ENCODE measurements around the gene COL13A1. TPM values are rescaled to one million over a fixed set of nuclear protein-coding genes. Genes with fewer than 3 reads are reported as not detected.

The COL13A1 gene
- total RNA-seq, 4 donors from 2014 or later, result 0.46 to 0.60 TPM; not detected in 2

DNA sequence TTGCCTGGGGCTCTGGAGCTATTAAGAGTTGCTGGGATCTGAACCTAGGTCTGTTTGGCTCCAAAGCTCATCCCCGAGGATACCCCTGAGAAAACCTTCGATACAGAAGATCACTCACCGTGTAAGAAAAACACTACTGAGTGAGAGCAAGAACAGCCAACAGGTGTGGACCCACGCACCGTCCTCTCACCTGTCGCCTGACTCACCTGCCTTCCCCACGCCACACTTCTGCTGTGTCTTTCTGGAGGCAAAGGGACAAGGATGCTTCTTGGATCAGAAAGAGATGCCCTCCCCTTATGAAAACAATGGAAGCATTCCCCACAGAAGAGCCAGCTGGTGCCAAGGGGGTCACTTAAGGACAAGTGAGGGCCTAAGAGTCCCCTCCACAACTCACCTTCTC, 46.7 kb downstream of the COL13A1 start:
- ATAC-seq (ENCODE audit: low FRiP score), result no peak
- no peak for DNase-seq (ENCODE audit: low spot score)
- no peak for TF ChIP-seq CTCF (IDR thresholded peaks at IDR 0.05)

DNA sequence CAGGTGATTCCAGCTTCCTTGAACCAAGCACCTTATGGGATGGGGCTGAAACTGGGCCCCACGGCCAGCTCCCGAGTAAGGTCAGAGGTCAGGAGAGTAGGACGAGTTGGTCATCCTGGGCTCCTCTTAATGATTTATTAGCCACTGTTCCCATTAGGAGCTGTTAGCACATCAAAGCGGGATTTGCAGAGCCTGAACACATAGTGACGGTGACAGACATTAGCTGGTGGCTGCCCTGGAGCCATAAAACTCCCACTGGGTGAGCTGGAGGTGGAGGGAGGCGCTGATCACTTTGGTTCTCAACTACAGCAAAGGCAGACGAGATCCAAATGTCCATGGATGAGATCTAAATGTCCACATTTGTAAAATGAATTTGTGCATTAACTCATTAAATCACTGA, 48.1 kb downstream of the COL13A1 start:
- no peak for DNase-seq (ENCODE audit: low spot score)
- TF ChIP-seq CTCF (IDR thresholded peaks at IDR 0.05), result no peak
- ATAC-seq (ENCODE audit: low FRiP score), result no peak

GRCh38 chr10:69850440-69850839, 48.7 kb downstream of the COL13A1 start:
- no peak for TF ChIP-seq CTCF (IDR thresholded peaks at IDR 0.05)
- ATAC-seq (ENCODE audit: low FRiP score) (no peak), DNase-seq (ENCODE audit: low spot score) (no peak)

DNA sequence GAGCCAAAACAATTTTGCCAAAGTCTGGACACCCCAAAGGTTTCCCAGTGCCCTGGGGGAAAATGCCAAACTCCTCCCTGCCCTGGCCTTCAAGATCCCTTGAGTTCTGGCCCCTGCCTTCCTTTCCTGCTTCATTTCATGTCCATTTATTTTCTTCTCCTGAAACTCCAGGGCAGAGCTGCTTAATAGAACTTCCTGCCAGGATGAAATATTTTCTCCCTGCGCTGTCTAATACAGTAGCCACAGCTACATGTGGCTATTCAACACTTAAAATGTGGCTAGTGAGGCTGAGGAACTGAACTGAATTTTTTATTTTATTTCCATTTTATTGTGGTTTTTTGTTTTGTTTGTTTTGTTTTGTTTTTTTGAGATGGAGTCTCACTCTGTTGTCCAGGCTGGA, 49.6 kb downstream of the COL13A1 start:
- no peak for TF ChIP-seq CTCF (IDR thresholded peaks at IDR 0.05)

GRCh38 chr10:69853064-69853463, 51.4 kb downstream of the COL13A1 start:
- DNase-seq (ENCODE audit: low spot score) (no peak), ATAC-seq (ENCODE audit: low FRiP score) (no peak)
- no peak for TF ChIP-seq CTCF (IDR thresholded peaks at IDR 0.05)

More for the DNA sequence above, 49.6 kb downstream of the COL13A1 start:
- DNase-seq (ENCODE audit: low spot score) (no peak), ATAC-seq (ENCODE audit: low FRiP score) (no peak)

GRCh38 chr10:69854511-69855345, 53.0 kb downstream of the COL13A1 start:
- TF ChIP-seq CTCF (IDR thresholded peaks at IDR 0.05), result no peak
- DNase-seq (ENCODE audit: low spot score), result no peak
- ATAC-seq (ENCODE audit: low FRiP score), result no peak

Measured in omental fat pad (tissue), 4 donors.